Endothelial cell of umbilical vein (primary cell): ENCODE data around the gene HECW1. TPM values are rescaled to one million over a fixed set of nuclear protein-coding genes. Genes with fewer than 3 reads are reported as not detected.

Source experiments
- BruUV-seq: library from RNA; stranded (reverse); fragments of 400-500 nt; replicated peaks from 2 replicates; lab custom pipeline; 2021; lab: Mats Ljungman, UMichigan
- CTCF ChIA-PET: fragments of 300-600, 350-600 bp; sonication (Branson Sonifier 250); formaldehyde crosslinking; loops from one replicate; lab custom pipeline; 2021; ENCODE audit warnings: antibody characterized with exemption, inconsistent platforms; lab: Charles Lee
- POLR2A ChIA-PET: fragments of 300-600, 350-600 bp; sonication (Branson Sonifier 250); formaldehyde crosslinking; loops from one replicate; lab custom pipeline; 2021; ENCODE audit warnings: antibody characterized with exemption, inconsistent platforms; lab: Charles Lee
- DNase-seq: peaks from one replicate; pipeline ENCODE4 v3.0.0-alpha.2; 2011; ENCODE audit warnings: low read depth, low spot score
- FAIRE-seq: peaks from 2 replicates; lab custom pipeline; 2011; peaks lifted over from hg19 to GRCh38; lab: Jason Lieb, UNC
- H2AFZ ChIP-seq: 2 replicates; pipeline ENCODE4 v1.6.0; 2012; ENCODE audit warnings: low read depth, low read length, control low read depth, inconsistent platforms
- H3K27ac ChIP-seq: 2 replicates; pipeline ENCODE4 v1.5.1; 2011; ENCODE audit warnings: low read depth, mild to moderate bottlenecking, control low read depth, low read length, moderate library complexity; ENCODE audit not compliant: insufficient read depth
- H3K27me3 ChIP-seq, 2 experiments: 2 replicates each; pipeline versions ENCODE4 v1.6.0 to v1.6.1; 2011; ENCODE audit warnings: low read length in 2 of 2, mixed read lengths in 1 of 2; ENCODE audit not compliant: control insufficient read depth in 2 of 2, insufficient read depth in 2 of 2
- H3K36me3 ChIP-seq, 2 experiments: 2 replicates in 1 of 2; 3 replicates in 1 of 2; pipeline ENCODE4 v1.5.1; 2011; ENCODE audit warnings: low read length in 2 of 2, mild to moderate bottlenecking in 1 of 2, moderate library complexity in 1 of 2; ENCODE audit not compliant: control insufficient read depth in 2 of 2, insufficient read depth in 2 of 2; ENCODE audit errors: extremely low read depth in 1 of 2
- H3K4me1 ChIP-seq: 3 replicates; pipeline ENCODE4 v1.5.1; 2011; ENCODE audit warnings: mild to moderate bottlenecking, low read length; ENCODE audit not compliant: control insufficient read depth, insufficient read depth; ENCODE audit errors: extremely low read depth
- H3K4me2 ChIP-seq: 2 replicates; pipeline ENCODE4 v1.6.1; 2011; ENCODE audit warnings: low read length, control low read depth, mixed read lengths; ENCODE audit not compliant: insufficient read depth
- H3K4me3 ChIP-seq, 3 experiments: fragments of 200-600 bp in 1 of 3; sonication (generic), shearing (Covaris generic) in 1 of 3; replicated peaks in 1 of 3; 2 replicates each; pipeline ENCODE4 v1.5.1; 2011 to 2016; ENCODE audit warnings: control low read depth in 3 of 3, low read length in 3 of 3, mild to moderate bottlenecking in 2 of 3, inconsistent platforms in 1 of 3, low read depth in 1 of 3, moderate library complexity in 1 of 3; ENCODE audit not compliant: insufficient read depth in 1 of 3
- H3K79me2 ChIP-seq: 2 replicates; pipeline ENCODE4 v1.6.0; 2012; ENCODE audit warnings: low read length, inconsistent platforms; ENCODE audit not compliant: control insufficient read depth, insufficient read depth
- H3K9ac ChIP-seq: replicated peaks from 2 replicates; pipeline ENCODE3; 2011; ENCODE audit warnings: low read length, control low read depth; ENCODE audit not compliant: insufficient read depth; ENCODE audit errors: extremely low read depth
- H3K9me1 ChIP-seq: replicated peaks from 3 replicates; pipeline ENCODE4 v1.6.0; 2011; ENCODE audit warnings: mild to moderate bottlenecking, low read length; ENCODE audit not compliant: control insufficient read depth, insufficient read depth; ENCODE audit errors: extremely low read depth
- H3K9me3 ChIP-seq: replicated peaks from 2 replicates; pipeline ENCODE4 v1.5.1; 2012; ENCODE audit warnings: low read length, inconsistent platforms; ENCODE audit not compliant: control insufficient read depth, insufficient read depth
- H4K20me1 ChIP-seq: replicated peaks from 2 replicates; pipeline ENCODE3; 2011; ENCODE audit warnings: mild to moderate bottlenecking, low read length; ENCODE audit not compliant: control insufficient read depth, insufficient read depth; ENCODE audit errors: extremely low read depth
- EZH2 ChIP-seq: IDR thresholded peaks from 2 replicates; pipeline ENCODE4 v1.6.1; 2012; ENCODE audit warnings: borderline replicate concordance, low read depth, mild to moderate bottlenecking, moderate library complexity, low read length, inconsistent platforms; ENCODE audit not compliant: severe bottlenecking
- FOS ChIP-seq: IDR thresholded peaks from 2 replicates; pipeline ENCODE4 v1.6.1; 2011; ENCODE audit warnings: mild to moderate bottlenecking, low read length, moderate library complexity, borderline replicate concordance; ENCODE audit not compliant: insufficient read depth
- JUN ChIP-seq: IDR thresholded peaks from 2 replicates; pipeline ENCODE4 v1.6.1; 2011; ENCODE audit warnings: borderline replicate concordance, low read depth; ENCODE audit not compliant: insufficient read length, insufficient read depth
- MAX ChIP-seq: IDR thresholded peaks from 2 replicates; pipeline ENCODE4 v1.6.1; 2011; ENCODE audit not compliant: insufficient read depth, insufficient read length
- MYC ChIP-seq: IDR thresholded peaks from one replicate; pipeline ENCODE4 v1.6.1; 2011; ENCODE audit warnings: mild to moderate bottlenecking, low read depth, low read length
- POLR2A ChIP-seq: IDR thresholded peaks from 2 replicates; pipeline ENCODE4 v1.6.1; 2012; ENCODE audit warnings: low read depth, mild to moderate bottlenecking, control low read depth, low read length
- POLR2AphosphoS5 ChIP-seq: IDR thresholded peaks from 2 replicates; pipeline ENCODE4 v1.6.1; 2012; ENCODE audit warnings: low read depth, mild to moderate bottlenecking, control low read depth, low read length, moderate library complexity; ENCODE audit not compliant: insufficient read depth
- dilution Hi-C: fragments of 300-500 bp; cut with MboI; formaldehyde crosslinking; loops from one replicate; pipeline ENCODE4 v1.15.0; 2019; ENCODE audit warnings: low sequenced_read_pairs; ENCODE audit not compliant: extremely low pct_ligation_motif_present
- intact Hi-C: fragments of 100-400 bp; cut with micrococcal nuclease; formaldehyde crosslinking; loops from one replicate; pipeline ENCODE4 v1.10.0; 2022
- polyA plus RNA-seq, 4 experiments: library from polyadenylated mRNA; depleted of rRNA in 3 of 4; stranded (reverse) in 3 of 4; unstranded in 1 of 4; fragments of >200 nt; gene quantifications; 2 replicates each; pipeline versions ENCODE4 v1.2.1 to v1.2.3, GENCODE V29; 2011 to 2012; ENCODE audit warnings: missing spikeins in 1 of 4
- total RNA-seq: library from RNA; stranded (reverse); gene quantifications from 2 replicates; pipeline ENCODE4 v1.2.3, GENCODE V29; 2021
- TF ChIP-seq, protein P1 (sequence below), 2 donors: IDR thresholded peaks; 1 replicate in 1 of 2; 2 replicates in 1 of 2; pipeline ENCODE4 v1.5.1; 2011; ENCODE audit warnings: low read length in 2 of 2, mild to moderate bottlenecking in 2 of 2, moderate library complexity in 2 of 2, control low read depth in 1 of 2, inconsistent platforms in 1 of 2, low read depth in 1 of 2; ENCODE audit not compliant: insufficient read depth in 1 of 2; ENCODE audit errors: extremely low read depth in 1 of 2

HECW1 gene
- total and polyA plus RNA-seq, 2 donors (not counting 3 experiments of a cell fraction or from before 2014, with no cell fraction given) = not detected

GRCh38 chr7:43220742-43221141 is 108.3 kb downstream of the HECW1 start:
- H3K4me2 ChIP-seq = no peak overlapping the region
- H3K27me3 ChIP-seq = no peaks in the 10 kb centered on the region
- no peaks in the 10 kb centered on the region for H3K4me1 ChIP-seq
- no peak overlapping the region for H3K9ac ChIP-seq
- FAIRE-seq (no peak), DNase-seq (no peak)
- no peaks in the 10 kb centered on the region for H3K9me1 ChIP-seq
- TF ChIP-seq MYC (no peak), POLR2AphosphoS5 (no peak), FOS (no peak), MAX (no peak), JUN (no peak), EZH2 (no peak)
- H3K36me3 ChIP-seq = no peaks in the 10 kb centered on the region
- H3K27ac ChIP-seq = no peak overlapping the region
- H3K9me3 ChIP-seq = no peaks in the 10 kb centered on the region
- no peaks in the 10 kb centered on the region for H3K79me2 ChIP-seq
- CTCF ChIA-PET = no interaction called here
- no peaks in the 10 kb centered on the region for H4K20me1 ChIP-seq
- no peak overlapping the region for H2AFZ ChIP-seq
- intact Hi-C loops (no loop called here), dilution Hi-C loops (no loop called here)
- POLR2A ChIA-PET = no interaction called here
- H3K4me3 ChIP-seq = no peak overlapping the region
- BruUV-seq = no TSS peak

- ChIA-PET POLR2A (no interaction called here), CTCF (no interaction called here)
- H3K4me1 ChIP-seq = no peaks in the 10 kb centered on the region
- no peaks in the 10 kb centered on the region for H3K27me3 ChIP-seq
- dilution Hi-C loops = no loop called here
- FAIRE-seq = no peak
- no peak overlapping the region for H3K4me3 ChIP-seq
- no peak overlapping the region for H3K9ac ChIP-seq
- H3K9me3 ChIP-seq = no peaks in the 10 kb centered on the region
- intact Hi-C loops = no loop called here
- H3K9me1 ChIP-seq = no peaks in the 10 kb centered on the region
- BruUV-seq = no TSS peak
- H3K36me3 ChIP-seq = no peaks in the 10 kb centered on the region
- peaks cover 2% of the 10 kb centered on the region for H4K20me1 ChIP-seq
- no peak overlapping the region for H3K4me2 ChIP-seq
- no peaks in the 10 kb centered on the region for H3K79me2 ChIP-seq
- no peak overlapping the region for H3K27ac ChIP-seq
- no peak overlapping the region for H2AFZ ChIP-seq
- DNase-seq = no peak
- no peak for TF ChIP-seq POLR2A
- no peak for TF ChIP-seq MYC
- no peak for TF ChIP-seq FOS
- no peak for TF ChIP-seq POLR2AphosphoS5
- TF ChIP-seq, protein P1, sequence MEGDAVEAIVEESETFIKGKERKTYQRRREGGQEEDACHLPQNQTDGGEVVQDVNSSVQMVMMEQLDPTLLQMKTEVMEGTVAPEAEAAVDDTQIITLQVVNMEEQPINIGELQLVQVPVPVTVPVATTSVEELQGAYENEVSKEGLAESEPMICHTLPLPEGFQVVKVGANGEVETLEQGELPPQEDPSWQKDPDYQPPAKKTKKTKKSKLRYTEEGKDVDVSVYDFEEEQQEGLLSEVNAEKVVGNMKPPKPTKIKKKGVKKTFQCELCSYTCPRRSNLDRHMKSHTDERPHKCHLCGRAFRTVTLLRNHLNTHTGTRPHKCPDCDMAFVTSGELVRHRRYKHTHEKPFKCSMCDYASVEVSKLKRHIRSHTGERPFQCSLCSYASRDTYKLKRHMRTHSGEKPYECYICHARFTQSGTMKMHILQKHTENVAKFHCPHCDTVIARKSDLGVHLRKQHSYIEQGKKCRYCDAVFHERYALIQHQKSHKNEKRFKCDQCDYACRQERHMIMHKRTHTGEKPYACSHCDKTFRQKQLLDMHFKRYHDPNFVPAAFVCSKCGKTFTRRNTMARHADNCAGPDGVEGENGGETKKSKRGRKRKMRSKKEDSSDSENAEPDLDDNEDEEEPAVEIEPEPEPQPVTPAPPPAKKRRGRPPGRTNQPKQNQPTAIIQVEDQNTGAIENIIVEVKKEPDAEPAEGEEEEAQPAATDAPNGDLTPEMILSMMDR (IDR thresholded peaks at IDR 0.05; ENCODE audit: extremely low read depth in 1 of 2, insufficient read depth in 1 of 2, low read depth in 1 of 2, low read length in 2 of 2) = no peak
- TF ChIP-seq EZH2 = no peak
Observed at GRCh38 chr7:43229801-43230200, 117.4 kb downstream of the HECW1 start.
